Measurements from ENCODE around the gene LPCAT1.
A peak's percentile ranks its signal among the peaks of the same experiment; 100 is the strongest.

Gene LPCAT1

DNA sequence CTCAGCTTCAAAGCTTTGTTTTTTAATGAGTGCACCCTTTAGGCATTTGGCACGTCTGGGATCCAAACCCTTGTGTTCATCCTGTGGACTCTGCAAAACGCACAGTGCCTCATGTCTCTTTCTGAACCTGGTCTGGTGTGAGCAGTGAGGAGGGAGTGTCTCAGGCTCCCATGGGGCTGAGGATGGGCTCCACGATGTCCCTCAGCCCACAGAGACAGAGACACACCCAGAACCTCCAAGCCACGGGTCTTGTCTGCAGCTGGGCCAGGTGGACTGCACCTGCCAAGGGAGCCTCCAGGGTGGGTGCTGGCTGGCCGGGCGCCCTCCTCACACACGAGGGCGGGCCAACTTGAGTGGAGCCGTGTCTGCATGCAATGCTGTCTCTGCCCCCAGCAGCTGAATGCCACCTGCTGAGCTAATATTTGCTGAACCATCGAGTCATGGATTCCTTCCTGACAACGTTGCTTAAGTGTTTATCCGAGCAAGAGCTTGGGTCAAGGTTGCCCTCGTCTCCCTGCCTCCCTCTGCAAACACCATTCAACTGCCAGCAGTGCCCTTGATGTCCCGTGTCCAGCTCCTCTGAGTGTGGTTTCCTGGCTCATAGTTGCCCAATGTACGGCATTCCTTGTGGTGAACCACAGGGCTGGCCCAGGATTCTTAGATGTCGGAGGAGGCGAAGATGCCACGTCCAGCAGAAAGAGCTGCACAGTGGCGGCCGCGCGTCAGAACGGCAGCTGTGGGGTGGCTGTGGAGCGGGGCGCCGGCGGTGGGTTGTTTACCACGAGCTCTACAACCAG is 31.4 kb upstream of the LPCAT1 start:
- peak; percentile 75 to 83 (median 82) for DNase-seq

- DNase-seq = no peak
Observed at GRCh38 chr5:1554410-1554967, 30.7 kb upstream of the LPCAT1 start.

GRCh38 chr5:1553539-1554409 is 30.0 kb upstream of the LPCAT1 start:
- no peak for DNase-seq

GRCh38 chr5:1552521-1553255 is 28.9 kb upstream of the LPCAT1 start:
- no peak for DNase-seq

DNA sequence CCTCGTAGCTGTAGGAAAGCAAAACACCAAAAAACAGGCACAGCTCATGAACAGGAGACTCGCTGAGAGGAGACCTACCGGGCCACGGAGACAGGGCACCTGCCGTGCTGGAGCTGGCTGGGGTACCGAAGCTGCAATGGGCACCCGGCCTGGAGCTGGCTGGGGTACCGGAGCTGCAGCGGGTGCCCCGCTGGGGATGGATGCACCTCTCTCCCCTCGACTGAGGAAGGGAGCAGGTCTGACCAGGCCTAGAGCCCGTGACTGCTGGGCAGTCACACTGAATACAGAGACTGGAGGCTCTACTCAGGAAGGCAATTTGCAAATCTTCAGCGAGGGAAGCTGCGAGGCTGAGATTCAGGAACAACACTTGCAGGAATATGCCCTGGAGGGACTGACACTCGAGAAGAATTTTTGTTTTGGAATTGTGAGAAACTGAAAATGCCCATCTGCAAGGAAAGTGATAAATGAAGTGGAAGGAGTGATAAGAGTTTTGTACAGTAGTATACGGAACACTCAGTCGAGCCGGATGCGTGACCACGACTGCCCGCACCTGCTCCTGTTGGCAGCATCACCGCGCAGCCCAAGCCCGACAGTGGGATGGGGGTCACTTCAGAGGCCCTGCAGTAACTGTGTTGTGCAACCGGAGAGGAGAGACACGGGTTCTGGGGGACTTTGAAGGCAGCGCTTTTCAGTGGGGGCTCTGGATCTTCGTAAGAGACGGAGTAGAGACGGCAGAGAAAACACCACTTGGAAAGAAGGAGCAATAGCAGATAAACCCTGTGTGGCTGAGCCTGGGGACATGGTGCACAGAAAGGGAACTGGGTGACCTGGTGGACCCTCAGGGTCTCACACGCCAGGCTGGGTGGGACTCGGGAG is 27.9 kb upstream of the LPCAT1 start:
- no peak for DNase-seq

- DNase-seq = no peak
Observed at GRCh38 chr5:1550287-1551076, 26.7 kb upstream of the LPCAT1 start.

- DNase-seq = no peak
Observed at GRCh38 chr5:1549475-1550030, 25.8 kb upstream of the LPCAT1 start.

DNA sequence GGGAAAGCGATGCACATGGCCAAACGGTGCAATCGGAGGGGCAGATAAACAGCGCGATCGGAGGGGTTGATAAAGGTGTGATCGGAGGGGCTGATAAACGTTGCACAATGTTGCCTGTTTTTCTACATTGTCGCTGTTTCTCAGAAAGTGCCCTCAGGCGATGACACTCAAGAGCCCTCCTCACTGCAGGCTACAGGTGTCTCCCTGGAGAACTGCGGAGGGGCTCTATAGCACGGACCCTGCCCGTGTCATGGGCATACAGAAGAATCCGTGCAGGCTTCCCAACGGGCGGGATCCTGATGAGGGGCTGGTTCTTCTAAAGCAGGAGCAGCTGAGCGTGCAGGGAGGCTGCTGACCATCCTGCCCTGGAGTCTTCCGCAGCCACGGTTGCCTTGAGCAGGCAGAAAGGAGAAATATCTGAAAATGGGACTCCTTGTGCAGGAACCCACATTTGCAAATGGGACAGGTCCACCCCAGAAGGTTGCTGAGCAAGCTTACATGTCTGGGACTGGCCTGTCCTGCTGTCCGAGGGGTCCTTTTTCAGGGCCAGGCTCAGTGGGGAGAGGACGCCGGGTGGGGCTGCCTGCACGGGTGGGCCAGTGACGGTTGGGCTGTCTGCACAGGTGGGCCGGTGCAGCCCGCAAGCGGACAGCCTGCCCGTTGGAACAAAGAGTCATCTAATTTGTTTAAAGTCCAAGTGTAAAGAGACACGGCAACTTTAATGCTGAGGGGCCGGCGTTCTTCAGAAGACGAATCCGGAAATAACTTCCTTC is 25.1 kb upstream of the LPCAT1 start:
- DNase-seq = no peak

DNA sequence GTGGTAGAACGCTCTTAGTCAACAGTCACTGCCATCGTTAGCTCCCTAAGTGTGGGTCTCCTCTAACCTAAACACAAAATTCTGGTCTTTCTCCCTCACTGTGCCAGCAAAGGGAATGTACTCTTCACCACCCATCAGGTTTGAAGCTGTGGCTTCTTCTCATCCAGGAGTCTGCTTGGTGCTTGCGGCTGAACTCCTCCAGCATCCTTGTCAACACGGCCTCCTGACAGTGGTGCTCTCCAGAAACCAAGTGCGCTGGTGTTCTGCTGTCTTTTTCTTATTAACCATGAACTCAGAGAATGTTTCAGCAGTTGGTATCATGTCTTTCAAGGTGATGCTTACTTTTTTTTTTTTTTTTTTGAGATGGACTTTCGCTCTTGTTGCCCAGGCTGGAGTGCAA is 23.9 kb upstream of the LPCAT1 start:
- no peak for DNase-seq

DNA sequence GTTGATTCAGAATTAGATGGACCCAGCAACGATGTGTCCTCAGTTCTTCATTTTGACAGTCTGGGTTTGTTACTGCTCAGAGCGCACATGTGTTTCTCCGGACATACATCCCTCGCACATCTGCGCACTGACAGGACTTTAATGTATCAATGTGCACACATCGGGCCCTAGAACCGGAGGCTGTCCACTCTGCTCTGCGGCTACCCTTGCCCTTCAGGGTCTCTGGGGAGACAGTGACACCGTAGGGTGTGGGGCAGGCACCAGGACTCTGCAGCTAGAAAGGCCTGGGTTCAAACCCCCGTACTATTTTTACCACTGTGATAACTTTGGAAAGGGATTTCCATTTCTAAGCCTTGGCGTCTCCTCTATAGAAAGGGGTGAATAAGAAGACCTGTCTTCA is 23.5 kb upstream of the LPCAT1 start:
- DNase-seq = no peak

GRCh38 chr5:1546556-1546955 is 22.8 kb upstream of the LPCAT1 start:
- peak in 2 of 4 experiments; percentile 19 to 23 for DNase-seq

DNA sequence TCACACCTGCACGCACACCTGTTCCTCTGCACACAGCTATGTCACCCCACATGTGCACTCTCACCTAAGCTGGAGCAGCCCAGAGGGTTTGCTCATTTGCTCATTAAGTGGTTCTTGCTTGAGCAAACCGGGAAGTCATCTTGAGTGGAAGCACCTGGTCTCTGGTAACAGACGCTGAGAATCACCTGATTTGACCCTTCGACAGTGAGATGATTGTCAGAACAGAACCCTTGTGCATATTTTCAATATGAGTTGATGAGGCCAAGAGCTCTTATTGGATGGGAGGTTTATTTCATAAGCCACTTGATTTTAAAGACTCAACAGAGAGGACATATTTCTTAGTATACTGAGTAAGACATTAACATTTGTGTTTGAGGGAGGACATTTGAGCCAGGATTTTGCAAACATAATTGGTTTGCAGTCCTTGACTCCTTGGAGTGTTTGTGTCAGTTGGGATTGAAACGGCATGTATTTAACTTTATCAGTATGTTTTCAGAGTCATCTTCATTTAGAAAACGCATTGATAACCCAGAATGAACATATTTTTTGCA is 22.1 kb upstream of the LPCAT1 start:
- no peak for DNase-seq

DNA sequence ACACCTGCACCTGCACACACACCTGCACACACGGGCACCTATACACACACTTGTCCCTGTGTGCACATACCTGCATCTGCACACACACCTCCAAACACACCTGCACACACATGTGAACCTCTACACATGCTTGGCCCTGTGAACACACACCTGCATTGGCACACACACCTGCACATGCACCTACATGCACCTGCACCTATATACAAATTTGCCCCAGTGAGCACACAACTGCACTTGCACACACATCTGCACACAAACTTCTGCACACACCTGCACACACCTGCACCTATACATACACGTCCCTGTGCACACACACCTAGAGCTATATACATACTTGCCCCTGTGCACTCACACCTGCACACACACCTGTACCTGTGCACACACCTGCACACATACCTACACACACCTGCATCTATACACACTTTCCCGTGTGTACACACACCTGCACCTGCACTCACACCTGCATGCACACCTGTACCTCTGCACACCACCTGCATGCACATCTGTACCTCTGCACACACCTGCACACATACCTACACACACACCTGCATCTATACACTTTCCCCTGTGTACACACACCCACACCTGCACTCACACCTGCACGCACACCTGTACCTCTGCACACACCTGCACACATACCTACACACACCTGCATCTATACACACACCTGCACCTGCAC is 21.5 kb upstream of the LPCAT1 start:
- peak in 1 of 4 experiments; percentile 30 for DNase-seq

- no peak for DNase-seq
Observed at GRCh38 chr5:1544294-1544961, 20.7 kb upstream of the LPCAT1 start.

GRCh38 chr5:1543398-1544293 is 19.9 kb upstream of the LPCAT1 start:
- DNase-seq = no peak

DNA sequence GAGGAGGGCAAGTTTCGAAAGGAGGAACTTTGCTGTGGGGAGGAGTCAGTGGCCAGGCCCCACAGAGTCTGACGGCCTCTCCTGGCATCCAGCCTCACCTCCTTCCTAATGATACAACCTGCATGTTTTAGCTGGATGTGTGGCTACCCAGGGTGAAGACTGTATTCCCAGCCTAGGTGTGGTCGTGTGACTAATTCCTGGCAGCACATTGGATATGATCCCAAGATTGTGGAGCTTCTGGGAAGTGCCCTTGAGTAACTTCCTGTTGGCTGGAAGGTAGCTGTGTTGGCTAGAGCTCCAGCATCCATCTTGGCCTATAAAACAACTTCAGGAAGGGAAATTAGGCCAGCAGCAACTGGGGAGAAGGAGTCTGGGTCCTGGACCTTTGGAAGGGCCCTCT is 19.0 kb upstream of the LPCAT1 start:
- peak in 1 of 4 experiments; percentile 21 for DNase-seq
